GM21723 (cell line): Measurements from ENCODE around the gene ERBB4.

Source experiments
- ATAC-seq: cut with Tn5 transposase; IDR thresholded peaks from one replicate; pipeline ENCODE4 v1.9.1; 2021; ENCODE audit warnings: mild to moderate bottlenecking, moderate library complexity; ENCODE audit not compliant: unreplicated experiment

The ERBB4 gene

DNA sequence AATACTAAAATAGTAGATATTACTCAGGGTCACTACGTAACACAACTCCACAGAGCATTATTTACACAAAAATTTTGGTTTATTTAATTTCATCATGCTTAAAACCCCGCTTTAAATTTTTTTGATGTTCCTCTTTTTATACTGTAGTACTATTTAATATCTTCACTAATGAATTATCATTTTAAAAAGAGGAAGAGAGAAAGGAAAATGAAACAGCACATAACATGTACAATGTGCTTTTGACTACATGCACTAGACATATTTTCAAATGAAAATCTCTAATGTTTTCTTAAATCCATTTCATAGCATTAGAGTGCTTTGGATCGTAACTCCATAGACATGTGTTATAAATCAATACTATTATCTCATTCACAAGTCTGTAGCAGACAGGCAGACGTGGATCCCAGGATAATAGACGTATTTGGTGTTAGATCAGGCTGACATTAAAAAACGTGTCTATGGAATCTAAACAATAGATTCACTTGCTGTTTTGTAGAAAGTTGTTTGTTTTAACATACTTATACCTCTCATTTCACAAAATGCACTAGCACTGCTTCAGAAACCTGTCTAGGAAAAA is 1085.2 kb downstream of the ERBB4 start:
- no peak for ATAC-seq

DNA sequence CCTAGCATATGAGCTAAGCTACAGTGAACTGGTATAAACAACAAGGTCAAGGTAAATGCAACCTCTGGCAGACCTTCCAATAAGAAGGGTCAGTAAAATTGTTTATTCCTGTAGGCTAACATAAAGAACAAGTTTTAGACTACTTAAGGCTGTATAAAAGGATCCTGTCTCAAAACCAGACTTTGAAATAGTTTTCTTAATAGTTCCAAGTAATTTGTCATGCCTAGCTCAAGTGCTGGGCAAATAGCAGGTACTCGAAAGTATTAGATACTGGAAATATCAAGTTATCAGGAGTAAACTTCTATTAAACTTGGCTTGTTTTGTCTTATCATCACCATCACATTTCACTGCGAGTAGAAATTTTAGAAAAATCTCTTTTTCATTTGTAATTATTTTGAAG is 1087.0 kb downstream of the ERBB4 start:
- no peak for ATAC-seq

DNA sequence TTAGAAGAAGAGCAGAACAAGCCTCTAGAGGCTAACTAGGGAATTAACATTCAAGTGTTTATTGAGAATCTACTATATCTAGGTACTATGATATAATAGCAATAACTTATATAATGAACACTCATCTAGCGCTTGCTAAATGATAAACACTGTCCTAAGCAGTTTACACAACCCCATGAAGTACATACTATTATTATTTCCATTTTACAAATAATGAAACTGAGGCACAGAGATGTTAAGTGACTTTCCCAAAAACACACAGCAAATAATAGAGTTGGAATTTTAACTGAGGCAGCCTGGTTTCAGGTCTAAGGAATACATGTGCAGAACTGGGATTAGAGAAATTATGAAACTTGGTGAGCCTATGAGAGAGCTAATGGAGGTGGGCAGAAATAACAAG is 1088.8 kb downstream of the ERBB4 start:
- no peak for ATAC-seq

DNA sequence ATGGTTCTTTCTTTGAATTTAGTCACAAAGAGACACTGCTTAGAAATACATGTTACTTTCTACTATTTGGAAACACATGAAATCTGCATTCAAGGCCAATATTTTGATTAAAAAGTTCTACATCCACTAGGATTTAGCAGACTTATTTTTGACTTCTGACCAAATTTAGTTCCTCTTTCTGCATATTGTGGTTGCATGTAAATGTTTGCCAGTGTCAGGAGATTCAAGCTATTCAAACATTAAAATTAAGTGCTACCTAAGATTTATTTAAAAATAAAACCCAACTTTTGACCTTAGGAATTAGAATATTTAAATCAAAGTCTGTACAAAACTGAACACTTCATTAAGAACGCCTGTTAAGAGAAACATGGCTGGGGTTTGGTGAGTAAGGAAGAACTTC is 1091.1 kb downstream of the ERBB4 start:
- no peak for ATAC-seq

DNA sequence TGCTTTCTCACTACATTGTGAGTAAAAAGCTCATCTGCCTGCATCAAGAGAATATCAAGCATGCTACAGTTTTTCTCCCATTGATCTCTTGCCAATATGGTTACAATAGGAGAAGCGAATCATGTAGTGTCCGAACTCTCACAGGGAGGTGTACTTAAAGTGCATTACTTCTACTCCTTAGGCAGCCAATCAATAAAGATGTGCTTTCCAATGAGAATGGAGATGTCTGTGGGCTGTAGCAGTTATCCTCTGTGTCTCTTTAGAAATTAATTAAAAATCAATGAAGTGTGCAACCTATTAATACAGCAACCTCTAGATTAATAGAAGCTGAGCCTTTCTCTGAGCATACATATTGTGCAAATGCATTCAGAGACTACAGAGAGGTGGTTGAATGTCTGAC is 1098.5 kb downstream of the ERBB4 start:
- ATAC-seq = no peak

DNA sequence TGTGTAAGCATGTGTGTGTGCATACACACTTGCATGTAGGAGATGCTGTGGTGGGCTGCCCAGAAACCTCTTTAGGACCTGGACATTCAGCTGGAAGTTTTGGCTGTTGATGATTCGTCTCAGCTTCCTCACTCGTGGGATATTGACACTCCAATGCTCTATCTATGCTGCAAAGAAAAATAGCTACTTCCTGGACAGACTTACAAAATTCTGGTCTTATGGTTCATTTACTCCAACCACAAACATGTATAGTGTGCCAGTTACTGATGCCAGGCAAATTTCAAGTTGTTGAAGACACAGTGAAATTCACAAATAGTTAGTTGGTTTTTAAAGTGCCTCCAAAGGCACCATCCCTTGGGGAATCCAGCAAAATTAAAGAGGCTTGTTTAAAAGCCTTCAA is 1099.6 kb downstream of the ERBB4 start:
- no peak for ATAC-seq

DNA sequence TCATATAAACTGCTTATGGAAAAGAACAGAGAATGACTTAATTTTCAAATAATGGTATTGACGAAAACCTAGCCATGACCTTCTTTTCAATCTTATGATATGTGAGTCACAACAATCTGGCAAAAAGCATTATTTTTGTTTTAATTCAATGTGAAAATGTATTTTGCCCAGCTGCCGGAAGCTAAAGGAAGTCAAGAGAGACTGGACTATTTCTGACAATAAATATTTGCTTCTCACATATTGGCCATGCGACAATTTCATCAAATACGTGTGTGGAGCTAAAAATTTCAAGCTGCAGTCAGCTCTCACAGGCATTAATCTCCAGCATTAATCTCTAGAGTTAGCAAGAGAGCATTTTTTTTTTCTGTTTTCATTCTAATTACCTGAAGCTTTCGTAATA is 1101.2 kb downstream of the ERBB4 start:
- ATAC-seq = no peak

DNA sequence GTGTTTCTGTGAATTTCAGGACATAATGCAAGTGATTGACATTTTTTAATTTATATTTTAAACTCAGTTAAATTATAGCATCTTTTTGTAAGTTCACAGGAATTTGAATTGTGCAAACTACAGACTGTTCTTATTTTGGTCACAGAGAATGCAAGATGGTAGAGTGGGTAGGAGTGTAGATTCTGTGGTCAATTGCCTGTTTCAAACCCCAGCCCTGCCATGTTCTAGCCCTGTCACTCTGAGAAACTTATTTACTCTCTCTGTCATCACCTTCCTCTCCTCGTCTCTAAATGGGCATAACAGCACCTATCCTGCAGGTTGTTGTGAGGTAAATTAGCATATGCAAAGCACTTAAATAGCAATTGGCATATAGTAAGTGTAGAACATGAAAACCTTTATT is 1102.4 kb downstream of the ERBB4 start:
- ATAC-seq = no peak

DNA sequence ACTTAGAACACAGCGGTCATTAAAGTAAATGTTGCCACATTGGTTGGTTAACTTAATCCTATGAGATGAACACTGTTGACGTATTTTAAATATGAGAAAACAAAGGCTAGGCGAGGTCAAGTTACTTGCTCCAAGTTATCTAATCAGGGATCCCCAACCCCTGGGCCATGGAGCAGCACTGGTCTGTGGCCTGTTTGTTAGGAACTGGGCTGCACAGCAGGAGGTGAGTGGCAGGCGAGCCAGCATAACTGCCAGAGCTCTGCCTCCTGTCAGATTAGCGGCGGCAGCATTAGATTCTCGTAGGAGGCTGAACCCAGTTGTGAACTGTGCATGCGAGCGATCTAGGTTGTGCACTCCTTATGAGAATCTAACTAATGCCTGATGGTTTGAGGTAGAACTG is 1103.3 kb downstream of the ERBB4 start:
- ATAC-seq = no peak

DNA sequence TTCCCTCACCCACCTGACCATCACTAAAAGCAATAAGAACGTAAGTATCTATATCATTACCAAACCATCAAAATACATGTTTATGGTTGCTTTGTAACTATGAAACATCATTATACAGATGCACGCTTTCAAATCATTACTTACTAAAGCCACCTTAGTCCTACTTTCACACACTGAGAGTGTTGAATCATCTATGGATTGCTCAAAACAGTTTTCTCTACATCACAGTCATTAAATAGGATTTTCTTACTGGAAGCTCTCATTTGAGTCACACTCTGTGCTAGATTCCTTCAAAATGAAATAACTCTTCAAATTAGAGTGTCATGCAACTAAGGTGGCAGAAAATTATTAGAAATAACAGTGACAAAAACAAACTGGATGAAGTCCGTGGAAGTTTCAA is 1103.8 kb downstream of the ERBB4 start:
- ATAC-seq = no peak

DNA sequence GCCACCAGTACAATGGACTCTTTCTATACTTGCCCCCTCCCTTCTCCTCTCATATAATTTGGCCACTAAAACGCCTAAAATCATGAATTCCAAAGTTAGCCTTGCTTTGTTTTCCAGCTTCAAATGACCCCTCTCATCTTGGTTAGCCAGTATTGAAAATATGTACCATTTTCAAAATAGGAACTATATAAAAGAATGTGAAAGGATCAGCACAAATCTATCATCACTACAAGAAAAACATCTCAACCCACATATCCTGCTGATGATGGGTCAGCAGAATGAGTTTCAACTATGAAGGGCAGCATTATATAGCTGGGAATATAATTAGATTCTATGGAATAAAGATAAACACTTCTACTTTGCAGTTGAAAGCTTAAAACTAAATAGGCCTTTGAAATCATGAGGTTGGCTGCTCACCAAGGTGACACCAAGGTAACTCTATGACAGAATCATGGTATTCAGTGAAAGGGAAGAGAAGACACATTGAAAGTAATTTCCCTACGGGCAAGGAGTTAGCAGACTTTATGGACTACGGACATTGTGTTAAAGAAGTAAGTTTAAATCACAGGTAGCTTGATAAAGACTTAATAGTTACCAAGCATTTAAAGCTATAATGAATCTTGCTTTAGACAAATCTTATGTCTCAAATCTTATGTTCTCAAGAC is 1109.2 kb downstream of the ERBB4 start:
- no peak for ATAC-seq

DNA sequence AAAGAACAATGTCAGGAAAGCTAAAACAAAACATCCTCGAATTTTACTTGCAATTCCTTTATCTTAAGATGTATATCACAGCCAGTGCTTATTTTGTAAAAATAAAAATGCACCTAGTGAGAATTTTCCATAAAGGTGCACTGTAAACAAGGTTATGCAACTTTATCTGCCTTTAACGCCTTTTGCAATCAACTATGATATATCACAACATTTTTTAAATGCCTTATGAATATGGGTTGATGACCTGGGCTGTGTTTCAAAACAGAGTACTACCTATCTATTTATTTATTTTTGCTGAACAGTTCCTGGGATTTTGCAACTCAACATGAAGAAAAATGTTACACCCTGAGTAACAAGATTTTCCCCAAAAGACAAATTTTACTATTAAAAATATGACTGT is 1112.4 kb downstream of the ERBB4 start:
- no peak for ATAC-seq

DNA sequence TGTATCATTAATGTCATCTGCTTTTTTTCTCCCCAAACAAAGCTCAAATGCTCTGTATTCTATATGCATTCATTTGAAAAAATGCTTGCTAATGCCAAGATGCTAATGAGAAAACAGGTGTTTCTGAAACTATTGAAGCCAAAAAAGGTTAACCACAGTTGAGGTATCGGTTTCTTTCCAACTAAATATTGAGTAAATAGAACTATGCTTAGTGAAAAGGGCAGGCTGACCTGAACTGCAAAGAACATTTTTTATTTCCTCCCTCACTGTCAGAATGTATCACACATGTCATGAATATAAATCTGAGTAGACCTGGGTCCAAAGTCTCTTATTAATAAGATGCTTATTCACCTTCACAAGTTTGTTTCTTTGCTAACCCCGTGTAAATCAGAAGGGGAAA is 1115.6 kb downstream of the ERBB4 start:
- ATAC-seq = no peak

DNA sequence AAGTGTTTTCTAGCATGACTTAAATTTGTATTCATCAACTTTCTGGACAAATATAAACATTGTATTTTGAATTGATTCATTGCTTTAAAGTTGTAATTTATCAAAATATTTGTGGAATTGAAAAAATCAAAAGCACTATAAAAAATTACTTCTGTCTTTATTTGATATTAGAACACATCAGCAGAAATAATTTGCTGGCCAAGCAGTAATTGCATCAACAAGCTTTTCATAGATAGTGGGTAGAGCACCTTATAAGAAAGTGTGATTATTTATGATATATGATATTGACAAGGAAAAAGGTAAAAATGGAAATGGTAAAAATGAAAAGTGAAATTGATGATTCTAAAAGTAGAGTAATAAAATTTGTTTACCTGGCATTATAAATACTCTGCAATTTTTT is 1121.1 kb downstream of the ERBB4 start:
- no peak for ATAC-seq

DNA sequence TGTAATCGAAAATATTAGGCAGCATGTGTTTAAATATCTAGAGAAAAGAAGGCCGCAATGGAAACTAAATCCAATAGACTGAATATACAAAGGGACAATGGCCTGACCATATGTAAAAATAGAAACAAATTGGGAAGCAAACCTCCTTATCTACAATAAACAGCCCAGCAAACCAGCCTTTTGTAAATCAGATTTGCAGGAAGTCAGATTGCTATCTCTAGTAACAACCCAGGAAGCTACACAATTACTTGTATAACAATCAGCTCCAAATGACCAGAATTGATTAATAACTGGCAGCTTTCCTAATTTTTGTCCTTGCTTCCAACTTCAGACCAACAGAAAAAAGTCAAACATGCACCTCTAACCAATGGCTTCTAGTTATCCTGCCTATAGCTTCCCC is 1122.2 kb downstream of the ERBB4 start:
- ATAC-seq = no peak

DNA sequence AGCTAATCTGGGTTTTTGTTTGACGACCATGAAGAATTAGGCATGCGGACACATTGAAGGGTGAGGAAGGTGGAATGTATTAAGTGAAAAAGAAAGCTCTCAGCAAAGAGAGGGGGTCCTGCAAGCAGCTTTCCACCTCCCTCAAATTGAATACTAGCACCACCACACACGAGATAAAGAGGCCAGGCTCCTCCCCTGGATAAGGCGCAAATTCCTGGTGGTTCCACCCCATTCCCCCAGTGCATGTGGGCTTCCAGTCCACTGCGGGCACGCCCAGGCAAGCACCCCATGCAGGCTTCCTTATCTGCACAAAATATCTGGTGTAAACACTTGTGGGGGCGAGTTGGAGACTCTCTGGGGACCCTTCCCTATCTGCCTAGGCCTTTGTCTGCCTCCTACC is 1124.9 kb downstream of the ERBB4 start:
- ATAC-seq = no peak

DNA sequence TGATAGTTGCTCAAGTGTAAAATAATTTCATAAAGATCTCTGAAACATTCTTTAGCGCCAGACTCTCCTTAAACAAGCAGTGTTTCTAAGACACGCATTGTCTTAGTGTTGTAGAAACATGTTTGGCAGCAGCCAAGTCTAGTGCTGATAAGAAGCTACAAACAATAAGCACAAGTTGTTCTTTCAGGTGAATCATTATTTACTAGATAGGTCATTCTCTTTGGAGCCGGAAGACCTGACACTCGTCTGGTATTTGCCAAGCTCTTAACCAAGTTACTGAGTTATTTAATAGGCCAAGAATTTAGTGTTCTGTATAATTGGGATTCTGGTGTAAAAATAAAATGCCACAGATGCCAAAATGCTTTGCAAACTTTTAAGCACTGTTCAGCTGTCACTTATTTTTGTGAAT is 1130.1 kb downstream of the ERBB4 start:
- no peak for ATAC-seq

DNA sequence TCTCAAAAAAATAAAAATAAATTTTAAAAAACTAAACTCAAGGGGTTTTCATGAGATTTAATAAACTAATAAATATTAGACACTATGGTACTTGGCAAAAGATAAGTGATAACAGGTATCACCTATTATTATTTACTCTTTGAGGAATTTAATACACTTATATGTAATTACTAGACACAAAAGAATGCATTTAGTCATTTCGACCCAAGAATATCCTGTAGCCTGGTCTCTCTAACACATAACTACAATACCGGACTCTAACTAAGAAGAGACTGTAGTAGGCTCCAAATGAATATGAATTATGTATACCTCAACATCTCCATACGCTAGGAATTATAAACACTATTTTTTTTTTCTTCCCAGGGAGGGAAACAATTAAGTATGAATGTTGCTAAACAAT is 1131.5 kb downstream of the ERBB4 start:
- no peak for ATAC-seq

DNA sequence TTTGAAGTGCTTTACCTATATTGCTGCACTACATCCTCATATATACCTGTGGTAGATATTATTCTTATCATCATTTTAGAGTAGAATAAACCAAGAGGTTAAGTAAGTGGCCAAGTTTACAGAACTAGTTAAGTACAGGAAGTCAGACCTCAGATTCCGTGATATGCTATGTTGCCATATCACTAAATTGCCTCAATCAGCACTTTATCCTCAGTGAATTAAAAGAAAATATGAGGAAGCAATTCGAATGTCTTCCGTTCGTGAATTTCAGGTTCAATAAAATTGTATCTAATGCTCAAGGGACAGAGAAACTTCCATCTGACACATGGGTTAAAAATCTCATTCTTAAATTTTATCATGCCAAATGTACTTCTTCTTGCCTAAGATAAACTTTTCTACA is 1133.6 kb downstream of the ERBB4 start:
- no peak for ATAC-seq

DNA sequence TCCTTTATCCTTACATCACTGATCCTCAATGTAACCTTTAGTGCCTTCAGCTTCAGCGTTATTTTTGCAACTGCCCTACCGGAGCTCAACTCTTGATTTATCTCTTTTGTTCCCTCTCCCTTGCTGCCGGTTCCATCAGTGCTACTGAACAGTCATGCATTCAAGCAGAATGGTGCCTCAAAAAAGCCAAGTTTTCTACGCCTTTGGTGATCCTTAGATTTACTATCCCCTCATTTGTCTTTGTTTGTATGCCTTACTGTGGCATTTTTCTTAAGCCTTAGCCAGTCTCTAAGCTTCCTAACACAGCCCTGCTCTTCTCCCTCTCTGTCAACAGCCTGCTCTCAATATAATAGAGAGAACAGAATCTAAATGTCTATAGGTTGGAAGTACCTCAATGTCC is 1134.5 kb downstream of the ERBB4 start:
- no peak for ATAC-seq

DNA sequence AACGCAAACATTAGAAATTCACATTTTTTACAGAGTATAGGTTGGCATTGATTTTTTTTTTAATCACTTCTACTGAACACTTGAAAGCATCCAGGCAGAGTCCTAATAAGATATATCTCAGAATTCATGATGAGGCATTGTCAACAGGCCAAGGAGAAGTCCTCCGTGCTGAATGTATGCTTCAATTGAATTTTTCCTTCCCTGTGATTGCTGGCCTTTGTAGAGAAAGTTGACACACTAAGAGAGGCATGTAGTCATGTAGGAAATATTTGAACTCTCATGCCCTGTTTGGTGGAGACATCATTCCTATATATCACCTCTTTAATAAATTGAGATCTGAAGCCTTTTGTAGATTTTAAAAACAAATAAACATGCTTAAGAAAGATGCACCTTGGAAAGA is 1137.3 kb downstream of the ERBB4 start:
- no peak for ATAC-seq

DNA sequence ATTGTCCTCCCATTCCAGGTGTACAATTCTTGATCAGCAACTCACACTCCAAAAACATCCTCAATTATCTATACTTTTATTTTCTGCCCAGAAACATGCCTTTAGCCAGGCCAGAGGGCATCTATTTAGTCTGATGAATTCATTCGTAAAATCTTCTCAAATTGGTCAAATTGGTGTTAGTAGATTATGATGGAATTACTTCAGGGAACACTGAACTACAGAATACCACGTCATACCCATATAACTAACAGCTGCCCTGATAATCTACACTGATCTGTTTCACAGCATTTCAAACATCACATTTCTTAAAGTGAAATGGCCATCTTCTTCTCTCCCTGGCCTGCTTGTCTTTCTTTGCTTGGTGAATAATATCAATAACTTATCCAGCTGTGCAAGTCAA is 1140.8 kb downstream of the ERBB4 start:
- no peak for ATAC-seq

DNA sequence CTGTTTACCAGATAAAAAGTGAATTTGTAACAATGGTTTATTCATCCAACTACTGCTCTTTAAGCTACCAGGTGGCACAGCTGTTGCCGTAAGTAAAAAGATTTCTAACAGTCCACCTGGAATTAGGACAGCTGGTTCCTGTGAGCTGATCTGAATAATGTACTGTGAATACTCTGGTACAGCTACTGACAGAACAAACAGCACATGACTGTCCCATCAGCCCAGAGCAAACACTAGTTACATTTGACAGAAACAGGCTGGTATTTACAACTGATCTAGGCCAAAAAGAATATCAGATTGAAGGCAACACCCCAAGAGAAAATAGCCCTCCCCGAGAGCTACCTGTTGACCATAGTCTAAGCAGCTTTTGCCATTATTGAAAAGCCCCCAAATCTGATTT is 1141.8 kb downstream of the ERBB4 start:
- ATAC-seq = no peak
